NB4 (cell line): ENCODE measurements around the gene SCLT1.

ENCODE experiments used
- MYC ChIP-seq: IDR thresholded peaks from 2 replicates; pipeline ENCODE4 v1.6.1; 2011; ENCODE audit warnings: low read depth, low read length
- TF ChIP-seq, protein P1 (sequence below): IDR thresholded peaks from one replicate; pipeline ENCODE4 v1.5.1; 2012; ENCODE audit warnings: low read depth, low read length

DNA sequence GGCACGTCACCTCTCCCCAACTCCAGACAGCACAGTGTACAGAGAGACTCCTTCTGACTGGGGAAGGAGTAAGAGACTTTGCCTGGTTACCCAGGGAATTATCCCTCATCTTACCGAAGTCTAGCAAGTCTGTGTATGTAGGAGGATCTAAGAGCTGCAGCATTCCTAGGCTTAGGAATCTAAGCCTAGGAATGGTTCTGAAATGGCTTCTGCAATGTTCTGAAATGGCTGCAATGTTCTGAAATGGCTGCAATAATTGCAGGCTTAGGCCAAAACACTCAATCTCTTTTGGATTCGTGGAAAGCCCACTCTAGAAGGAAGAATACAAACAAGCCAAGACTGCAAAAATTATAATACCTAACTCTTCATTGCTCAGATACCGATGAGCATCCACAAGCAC, 106.4 kb downstream of the SCLT1 start:
- TF ChIP-seq MYC, result no peak
- TF ChIP-seq, protein P1, sequence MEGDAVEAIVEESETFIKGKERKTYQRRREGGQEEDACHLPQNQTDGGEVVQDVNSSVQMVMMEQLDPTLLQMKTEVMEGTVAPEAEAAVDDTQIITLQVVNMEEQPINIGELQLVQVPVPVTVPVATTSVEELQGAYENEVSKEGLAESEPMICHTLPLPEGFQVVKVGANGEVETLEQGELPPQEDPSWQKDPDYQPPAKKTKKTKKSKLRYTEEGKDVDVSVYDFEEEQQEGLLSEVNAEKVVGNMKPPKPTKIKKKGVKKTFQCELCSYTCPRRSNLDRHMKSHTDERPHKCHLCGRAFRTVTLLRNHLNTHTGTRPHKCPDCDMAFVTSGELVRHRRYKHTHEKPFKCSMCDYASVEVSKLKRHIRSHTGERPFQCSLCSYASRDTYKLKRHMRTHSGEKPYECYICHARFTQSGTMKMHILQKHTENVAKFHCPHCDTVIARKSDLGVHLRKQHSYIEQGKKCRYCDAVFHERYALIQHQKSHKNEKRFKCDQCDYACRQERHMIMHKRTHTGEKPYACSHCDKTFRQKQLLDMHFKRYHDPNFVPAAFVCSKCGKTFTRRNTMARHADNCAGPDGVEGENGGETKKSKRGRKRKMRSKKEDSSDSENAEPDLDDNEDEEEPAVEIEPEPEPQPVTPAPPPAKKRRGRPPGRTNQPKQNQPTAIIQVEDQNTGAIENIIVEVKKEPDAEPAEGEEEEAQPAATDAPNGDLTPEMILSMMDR, result no peak
